HG03135 (cell line): ENCODE measurements around the gene PLEKHM1.
"Not testable (repeated sequence)": the region's sequence is repeated elsewhere in the genome, so short reads cannot be mapped to it uniquely, and the experiment has no call there.

Source experiments
- ATAC-seq: cut with Tn5 transposase; IDR thresholded peaks from one replicate; pipeline ENCODE4 v1.9.1; 2021; ENCODE audit warnings: mild to moderate bottlenecking, moderate library complexity; ENCODE audit not compliant: unreplicated experiment

PLEKHM1 gene

GRCh38 chr17:45468293-45469203 lies 22.0 kb downstream of the PLEKHM1 start:
- not testable (repeated sequence) for ATAC-seq

- peak; percentile 89 for ATAC-seq
Measured at GRCh38 chr17:45461524-45462327, 28.8 kb downstream of the PLEKHM1 start.

GRCh38 chr17:45460422-45460821 lies 30.1 kb downstream of the PLEKHM1 start:
- not testable (repeated sequence) for ATAC-seq

- not testable (repeated sequence) for ATAC-seq
Measured at GRCh38 chr17:45454341-45454740, 36.2 kb downstream of the PLEKHM1 start.

GRCh38 chr17:45453731-45454130 lies 36.8 kb downstream of the PLEKHM1 start:
- not testable (repeated sequence) for ATAC-seq

- not testable (repeated sequence) for ATAC-seq
Measured at GRCh38 chr17:45453225-45453534, 37.3 kb downstream of the PLEKHM1 start.

- not testable (repeated sequence) for ATAC-seq
Measured at GRCh38 chr17:45452329-45453224, 37.9 kb downstream of the PLEKHM1 start.

GRCh38 chr17:45451660-45452059 lies 38.9 kb downstream of the PLEKHM1 start:
- ATAC-seq, result not testable (repeated sequence)

- no peak for ATAC-seq
Measured at GRCh38 chr17:45451131-45451530, 39.4 kb downstream of the PLEKHM1 start.

GRCh38 chr17:45449708-45450329 lies 40.7 kb downstream of the PLEKHM1 start:
- not testable (repeated sequence) for ATAC-seq

GRCh38 chr17:45449260-45449659 lies 41.3 kb downstream of the PLEKHM1 start:
- ATAC-seq, result not testable (repeated sequence)

GRCh38 chr17:45448483-45448882 lies 42.0 kb downstream of the PLEKHM1 start:
- ATAC-seq, result not testable (repeated sequence)

- not testable (repeated sequence) for ATAC-seq
Measured at GRCh38 chr17:45448066-45448465, 42.5 kb downstream of the PLEKHM1 start.

GRCh38 chr17:45447650-45448049 lies 42.9 kb downstream of the PLEKHM1 start:
- ATAC-seq, result not testable (repeated sequence)

- not testable (repeated sequence) for ATAC-seq
Measured at GRCh38 chr17:45446872-45447625, 43.5 kb downstream of the PLEKHM1 start.

- not testable (repeated sequence) for ATAC-seq
Measured at GRCh38 chr17:45445901-45446743, 44.4 kb downstream of the PLEKHM1 start.

GRCh38 chr17:45444856-45445820 lies 45.4 kb downstream of the PLEKHM1 start:
- ATAC-seq, result not testable (repeated sequence)
